GM08714 (cell line): ENCODE measurements around the gene SMYD1.

Experiments used
- H3K4me3 ChIP-seq: fragments of 200-500 bp; sonication (Bioruptor generic); 2 replicates; pipeline ENCODE4 v1.5.1; 2014; ENCODE audit warnings: mild to moderate bottlenecking, low read length, inconsistent platforms
- ZNF274 ChIP-seq: IDR thresholded peaks from 2 replicates; pipeline ENCODE4 v1.6.1; 2012; ENCODE audit warnings: mild to moderate bottlenecking, low read depth, low read length

The SMYD1 gene

DNA sequence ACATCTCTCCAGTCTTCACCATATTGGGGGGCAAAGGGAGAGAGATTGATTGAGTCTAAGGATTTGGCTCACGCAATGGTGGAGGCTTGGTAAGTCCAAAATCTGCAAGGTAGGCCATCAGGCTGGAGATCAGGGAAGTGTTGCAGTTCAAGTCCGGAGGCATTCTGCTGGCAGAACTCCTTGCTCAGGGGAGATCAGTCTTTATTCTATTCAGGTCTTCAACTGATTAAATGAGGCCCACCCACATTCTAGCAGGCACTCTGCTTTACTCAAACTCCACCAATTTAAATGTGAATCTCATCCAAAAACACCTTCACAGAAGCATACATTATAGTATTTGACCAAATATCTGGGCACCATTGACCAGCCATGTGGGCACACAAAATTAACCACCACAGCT lies 21.4 kb downstream of the SMYD1 start:
- TF ChIP-seq ZNF274 = no peak
- H3K4me3 ChIP-seq = no peak overlapping the region

DNA sequence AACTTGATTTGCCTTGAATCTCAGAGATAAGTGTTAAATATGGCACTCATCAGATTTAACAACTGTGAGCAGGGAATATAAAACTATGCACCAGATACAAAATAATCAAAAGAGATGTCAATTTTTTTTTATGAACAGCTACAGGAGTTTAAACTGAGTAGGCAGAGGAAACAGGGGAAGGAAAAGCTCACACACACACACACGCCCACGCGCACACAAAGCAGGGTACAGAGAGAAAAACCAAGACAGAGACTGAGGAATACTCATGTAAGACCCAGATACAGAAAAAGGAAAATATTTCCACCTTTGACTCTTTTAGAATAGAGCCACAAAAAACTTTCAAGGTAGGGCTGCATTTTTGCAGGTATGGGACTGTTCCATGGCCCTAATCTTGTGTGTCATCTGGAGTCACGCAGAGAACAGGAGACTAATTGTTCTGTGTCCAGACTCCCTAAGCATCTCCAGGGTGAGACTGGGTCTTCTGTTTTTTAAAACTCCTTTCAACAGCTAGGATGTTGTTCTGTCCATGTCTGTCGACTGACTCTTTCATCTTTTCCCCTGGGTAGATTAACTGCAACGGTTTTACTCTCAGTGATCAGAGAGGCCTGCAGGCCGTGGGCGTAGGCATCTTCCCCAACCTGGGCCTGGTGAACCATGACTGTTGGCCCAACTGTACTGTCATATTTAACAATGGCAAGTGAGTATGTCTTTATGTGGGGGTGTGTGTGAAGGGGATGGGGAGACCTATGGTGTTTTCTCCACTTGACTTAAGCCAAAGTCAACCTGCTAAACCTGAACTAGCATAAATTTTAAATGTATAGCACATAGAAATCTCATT lies 23.0 kb downstream of the SMYD1 start:
- TF ChIP-seq ZNF274 = no peak
- no peak overlapping the region for H3K4me3 ChIP-seq

DNA sequence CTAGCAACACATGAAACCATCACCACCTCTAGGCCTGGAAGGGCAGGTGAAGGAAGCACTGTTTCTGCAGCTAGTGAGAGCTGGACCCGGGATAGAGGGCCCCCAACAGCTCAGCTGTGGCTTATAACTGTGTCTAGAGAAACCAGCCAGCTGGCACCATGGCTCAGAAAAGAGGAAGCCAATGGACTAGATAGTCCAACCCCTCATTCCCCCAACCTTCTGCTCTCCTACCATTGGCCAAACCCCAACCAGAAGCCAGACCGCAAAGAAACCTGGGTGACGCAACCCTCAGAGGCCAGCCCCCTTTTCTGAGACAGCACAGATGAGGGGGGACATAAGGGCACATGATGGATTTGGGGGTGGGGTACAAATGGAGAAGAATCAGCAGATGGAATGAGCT lies 24.3 kb downstream of the SMYD1 start:
- TF ChIP-seq ZNF274 = no peak
- no peak overlapping the region for H3K4me3 ChIP-seq

DNA sequence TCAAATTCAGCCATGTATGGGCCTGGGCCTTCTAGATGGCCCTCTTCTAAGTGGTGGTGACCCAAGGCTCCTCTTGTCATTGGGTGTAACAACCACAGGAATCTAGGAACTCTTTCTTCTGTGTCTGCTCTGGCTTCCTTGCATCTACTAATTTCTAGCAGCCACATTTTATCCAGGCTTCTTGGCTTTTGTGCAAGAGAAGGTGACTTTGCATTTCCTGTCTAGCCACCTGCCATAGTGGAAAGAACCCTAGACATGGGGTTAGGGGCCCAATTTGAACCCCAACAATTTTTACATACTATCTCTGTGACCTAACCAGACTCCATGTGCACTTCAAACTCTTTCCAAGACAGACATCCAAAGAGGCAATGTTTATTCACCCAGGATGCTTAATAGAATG lies 25.1 kb downstream of the SMYD1 start:
- no peak for TF ChIP-seq ZNF274
- H3K4me3 ChIP-seq = no peak overlapping the region

DNA sequence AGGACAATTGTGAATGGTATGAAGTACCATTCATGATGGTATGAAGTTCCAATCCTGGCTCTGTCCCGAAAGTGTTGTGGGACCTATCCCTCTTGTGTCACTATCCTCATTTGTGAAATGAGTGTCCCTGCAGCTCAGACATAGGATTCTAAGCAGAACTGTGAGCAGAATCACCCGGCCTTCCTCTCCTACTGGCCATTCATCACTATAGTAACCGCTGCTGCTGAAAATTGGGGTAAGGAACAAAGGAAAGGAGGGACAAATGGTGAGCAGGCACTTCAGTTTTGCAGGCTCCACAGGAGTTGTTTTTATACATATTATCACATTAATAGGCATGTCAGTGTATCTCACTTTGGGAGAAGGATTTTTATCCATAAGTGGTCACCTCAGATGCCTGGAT lies 27.4 kb downstream of the SMYD1 start:
- H3K4me3 ChIP-seq = no peak overlapping the region
- no peak for TF ChIP-seq ZNF274

DNA sequence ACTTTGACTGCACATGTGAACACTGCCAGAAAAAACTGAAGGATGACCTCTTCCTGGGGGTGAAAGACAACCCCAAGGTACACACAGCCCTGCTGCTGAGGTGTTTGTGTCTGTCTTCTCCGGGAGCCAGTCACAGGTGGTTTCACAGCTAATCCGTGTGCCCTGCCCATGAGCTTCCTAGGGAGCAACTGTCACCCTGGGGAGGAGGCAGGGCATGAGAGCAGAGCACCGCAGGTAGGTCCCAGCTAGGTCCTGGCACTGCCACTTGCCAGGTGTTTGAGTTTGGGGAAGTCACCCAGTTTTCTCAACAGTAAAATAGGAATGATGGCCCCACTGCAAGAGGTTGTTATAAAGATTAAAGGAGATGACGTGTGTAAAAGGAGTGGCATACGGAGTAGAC lies 29.1 kb downstream of the SMYD1 start:
- TF ChIP-seq ZNF274 = no peak

DNA sequence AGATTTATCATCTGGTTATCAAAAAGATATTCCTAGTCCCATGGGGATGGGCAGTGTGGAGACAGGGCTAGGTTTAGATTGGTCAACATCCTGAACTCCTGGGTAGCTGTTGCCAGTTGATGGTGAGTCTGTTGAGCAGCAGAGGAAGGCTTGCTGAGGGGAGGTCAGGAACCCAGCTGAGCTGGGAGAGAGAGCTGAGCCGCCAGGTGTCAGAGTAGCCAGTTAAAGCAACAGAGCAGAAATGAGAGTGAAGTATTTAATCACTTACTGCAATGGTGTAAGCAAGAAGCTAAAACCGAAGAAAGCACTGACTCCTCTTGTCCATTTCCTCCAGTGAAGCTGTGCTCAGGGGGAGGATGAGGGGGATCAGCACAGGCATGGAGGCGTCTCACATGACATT lies 29.6 kb downstream of the SMYD1 start:
- no peak overlapping the region for H3K4me3 ChIP-seq
- no peak for TF ChIP-seq ZNF274

More for the DNA sequence above, 29.1 kb downstream of the SMYD1 start:
- no peak overlapping the region for H3K4me3 ChIP-seq

DNA sequence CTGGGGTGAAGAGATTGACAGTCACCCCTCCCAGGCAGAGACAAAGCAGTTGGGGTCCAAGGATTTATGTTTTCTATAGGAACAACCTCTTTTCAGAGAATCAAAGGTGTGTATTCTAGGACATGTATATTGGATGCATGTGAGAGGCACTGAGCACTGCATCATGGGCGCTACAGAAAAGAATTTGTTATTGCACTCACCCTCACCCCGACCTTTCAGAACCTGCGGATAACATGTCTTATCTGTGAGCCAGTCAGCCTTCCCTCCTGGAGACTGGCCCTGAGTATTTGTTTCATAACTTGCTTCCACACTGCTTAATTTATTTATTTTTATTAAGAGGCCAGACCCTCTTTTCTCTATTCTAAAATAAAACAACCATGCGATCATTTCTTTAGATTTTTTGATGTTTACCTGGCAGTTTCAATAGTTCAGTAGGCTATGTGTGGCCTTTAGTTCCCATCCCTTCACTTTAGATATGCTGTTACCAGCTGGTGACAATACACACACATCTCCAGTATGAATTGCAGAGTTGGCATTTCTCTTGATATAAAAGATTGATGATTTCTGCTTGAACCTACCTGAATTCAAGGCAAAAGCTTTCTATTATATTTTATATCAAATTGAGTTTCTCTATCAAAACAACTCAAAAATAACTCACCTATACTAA lies 30.4 kb downstream of the SMYD1 start:
- no peak overlapping the region for H3K4me3 ChIP-seq

DNA sequence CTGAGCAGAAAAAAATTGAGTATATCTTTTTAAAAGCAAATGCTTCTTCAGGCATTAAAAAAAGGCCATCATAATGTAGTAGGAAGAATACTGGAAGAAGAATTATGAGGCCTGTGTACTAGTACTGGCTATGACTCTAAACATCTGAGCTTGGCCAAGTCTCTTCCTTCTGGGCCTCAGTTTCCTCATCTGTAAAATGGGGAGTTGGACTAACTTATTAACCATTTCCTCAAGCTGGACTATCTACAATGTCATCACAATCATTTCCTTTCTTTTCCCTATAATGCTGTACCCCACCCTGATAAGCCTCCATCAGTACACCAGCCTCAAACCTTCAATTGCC lies 30.9 kb downstream of the SMYD1 start:
- H3K4me3 ChIP-seq = no peak overlapping the region
- no peak for TF ChIP-seq ZNF274

More for the DNA sequence above, 30.4 kb downstream of the SMYD1 start:
- no peak for TF ChIP-seq ZNF274

DNA sequence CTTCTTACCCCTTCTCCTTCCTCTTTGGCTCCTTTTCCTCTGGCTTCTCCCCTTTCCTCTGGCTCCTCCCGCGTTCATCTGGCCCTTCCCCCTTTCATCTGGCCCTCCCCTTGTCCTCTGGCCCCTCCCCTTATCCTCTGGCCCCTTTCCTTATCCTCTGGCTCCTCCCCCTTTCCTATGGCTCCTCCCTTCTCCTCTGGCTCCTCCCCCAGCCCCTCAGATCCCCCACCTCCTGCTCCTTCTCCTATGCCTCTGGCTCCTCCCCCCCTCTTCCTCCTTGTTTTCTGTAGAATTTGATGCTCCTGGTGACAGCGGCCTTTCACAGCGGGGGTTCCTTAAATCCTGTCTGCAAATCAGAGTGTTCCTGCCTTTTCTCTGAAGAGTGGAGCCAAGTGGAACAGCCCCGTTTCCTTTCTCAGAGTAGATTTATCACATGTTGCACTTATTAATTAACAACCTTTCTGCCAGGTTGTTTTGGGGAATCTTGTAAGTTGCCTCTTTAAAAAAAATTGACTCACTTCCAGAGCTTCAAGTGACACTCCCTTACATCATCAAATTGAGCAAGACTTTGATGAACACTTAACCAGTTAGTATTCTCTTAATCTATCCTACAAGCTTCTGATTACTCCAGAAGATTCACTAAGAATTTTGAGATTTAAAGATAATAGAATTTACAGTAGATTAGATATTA lies 32.3 kb downstream of the SMYD1 start:
- no peak for TF ChIP-seq ZNF274

DNA sequence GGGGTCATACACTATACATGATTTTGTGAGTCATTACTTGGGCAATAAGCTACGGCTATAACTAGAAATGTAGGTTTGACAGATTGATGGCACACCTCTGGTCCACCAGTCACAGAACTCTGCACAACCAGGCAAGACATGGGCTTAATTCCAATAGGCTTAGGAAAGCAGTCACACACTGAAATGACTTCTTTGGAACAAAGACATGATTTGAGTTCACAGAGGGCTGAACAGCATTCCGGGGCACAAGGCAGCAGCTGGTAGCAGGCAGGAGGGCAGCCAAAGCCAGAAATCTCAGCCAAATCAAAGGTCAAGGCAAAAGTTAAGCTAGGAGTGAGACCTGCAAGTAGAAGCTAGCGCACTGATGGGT lies 32.8 kb downstream of the SMYD1 start:
- no peak overlapping the region for H3K4me3 ChIP-seq
- TF ChIP-seq ZNF274 = no peak

More for the DNA sequence above, 32.3 kb downstream of the SMYD1 start:
- no peak overlapping the region for H3K4me3 ChIP-seq

DNA sequence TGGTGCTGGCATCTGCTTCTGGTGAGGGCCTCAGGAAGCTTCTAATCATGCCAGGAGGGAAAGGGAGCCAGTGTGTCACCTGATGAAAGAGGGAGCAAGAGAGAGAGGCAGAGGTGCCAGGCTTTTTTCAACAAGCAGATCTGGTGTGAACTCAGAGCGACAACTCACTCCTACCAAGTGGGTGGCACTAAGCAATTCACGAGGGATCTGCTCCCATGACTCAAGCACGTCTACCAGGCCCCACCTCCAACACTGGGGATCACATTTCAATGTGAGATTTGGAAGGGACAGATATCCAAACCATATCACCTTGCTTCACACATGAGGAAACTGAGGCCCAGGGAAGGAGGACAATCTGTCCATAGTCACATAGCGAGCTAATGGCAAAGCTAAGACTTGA lies 41.2 kb downstream of the SMYD1 start:
- no peak for TF ChIP-seq ZNF274
- no peak overlapping the region for H3K4me3 ChIP-seq

DNA sequence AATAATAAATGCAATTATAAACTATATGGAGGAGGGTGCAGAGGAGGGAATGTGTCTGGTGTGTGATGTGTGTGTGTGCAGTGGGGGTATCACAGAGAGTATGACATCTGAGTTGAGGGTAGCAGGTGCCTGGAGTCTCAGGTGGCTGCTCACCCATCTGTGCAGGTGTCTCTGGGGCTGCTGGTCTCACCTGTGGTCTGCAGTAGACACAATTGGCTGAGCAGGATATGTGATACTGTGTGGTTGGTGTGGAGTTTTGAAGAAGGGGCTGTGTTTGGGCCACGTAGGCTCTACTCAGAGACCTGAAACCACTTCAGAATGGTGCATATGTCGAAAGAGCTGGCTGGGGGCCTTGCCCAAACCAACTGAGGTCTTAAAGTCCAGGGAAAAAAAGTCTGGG lies 43.2 kb downstream of the SMYD1 start:
- no peak overlapping the region for H3K4me3 ChIP-seq

DNA sequence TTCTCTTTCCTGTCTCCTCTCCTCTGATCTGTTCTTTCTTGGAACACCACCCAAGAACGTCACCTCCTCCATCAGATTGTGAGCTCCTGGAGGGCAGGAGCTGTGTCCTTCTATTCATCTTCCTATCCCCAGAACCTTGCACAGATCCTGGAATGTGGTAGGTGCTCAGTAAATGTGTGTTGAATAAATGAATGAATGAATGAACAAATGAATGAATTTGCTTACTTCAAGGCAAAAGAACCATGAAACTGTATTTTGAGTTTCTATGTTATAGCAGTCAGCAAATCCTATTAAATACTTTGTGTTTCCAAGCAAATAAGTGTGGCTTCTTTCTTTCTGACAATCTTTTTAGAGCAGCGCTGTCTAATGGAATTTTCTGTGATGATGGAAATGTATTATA lies 45.4 kb downstream of the SMYD1 start:
- H3K4me3 ChIP-seq = no peak overlapping the region
- TF ChIP-seq ZNF274 = no peak

More for the DNA sequence above, 43.2 kb downstream of the SMYD1 start:
- no peak for TF ChIP-seq ZNF274

DNA sequence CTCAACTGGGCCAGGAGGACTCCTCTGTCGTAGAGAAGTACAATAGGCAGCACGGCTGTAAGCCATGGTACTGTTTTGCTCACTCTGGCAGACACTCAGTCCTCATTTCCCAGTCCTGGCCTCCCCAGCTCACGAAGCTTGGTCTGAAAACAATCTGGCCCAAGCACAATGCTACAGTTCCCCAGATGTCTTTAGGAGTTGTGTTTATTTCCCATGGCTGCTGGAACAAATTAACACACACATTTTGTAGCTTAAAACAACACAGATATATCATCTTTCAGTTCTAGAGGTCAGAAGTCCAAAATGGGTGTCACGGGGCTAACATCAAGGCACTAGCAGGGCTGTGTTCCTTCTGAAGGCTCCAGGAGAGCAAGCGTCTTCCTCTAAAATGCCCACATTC lies 47.3 kb downstream of the SMYD1 start:
- no peak overlapping the region for H3K4me3 ChIP-seq
- no peak for TF ChIP-seq ZNF274
